ENCODE results near the gene ZNF618. TPM values are rescaled to one million over a fixed set of nuclear protein-coding genes. Genes with fewer than 3 reads are reported as not detected.

ZNF618 gene
- total and polyA plus RNA-seq, 8 donors: 1.2 to 19.8 (median 5.3) TPM

DNA sequence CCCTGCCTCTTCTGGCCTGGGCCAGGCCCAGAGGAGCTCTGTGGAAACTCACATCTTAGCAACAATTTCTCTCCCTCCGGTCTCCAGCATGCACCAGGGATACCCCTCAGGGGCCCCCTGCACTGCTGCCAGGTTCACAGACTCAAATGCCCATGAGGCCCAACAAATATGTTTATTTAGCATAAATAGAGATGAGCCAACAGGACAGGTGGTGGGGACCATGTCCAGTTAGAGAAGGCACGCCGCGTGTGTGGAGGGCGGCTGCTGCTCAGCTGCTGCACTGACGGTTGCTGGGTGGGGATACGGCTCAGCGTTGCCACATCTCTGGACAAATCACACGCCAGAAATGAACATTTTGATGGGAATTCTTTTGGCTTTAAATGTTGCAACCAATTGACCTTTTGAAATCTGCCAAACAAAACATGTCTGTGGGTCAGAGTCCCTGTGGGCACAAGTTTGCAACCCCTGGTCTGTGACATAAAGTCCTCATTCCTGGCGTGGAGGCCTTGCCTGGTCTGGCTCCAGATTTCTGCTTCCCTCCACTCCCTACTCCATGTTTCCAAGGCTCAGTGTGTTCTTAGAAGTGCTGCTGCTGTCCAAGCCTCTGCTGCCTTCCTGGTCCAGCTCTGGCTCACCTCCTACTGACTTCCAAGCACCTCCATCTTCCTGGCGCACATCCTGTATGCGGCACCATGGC lies 113.1 kb downstream of the ZNF618 start:
- intact Hi-C loops (cut with DNase I; ENCODE audit: low total_unique reads): no loop called here
- peaks cover 9 to 28% (median 26%) of the 10 kb centered on the region in 4 donors for H3K36me3 ChIP-seq
- H3K27ac ChIP-seq: peak overlapping the region in 2 of 5 donors; percentile 20 to 53
- peaks cover 10 to 44% (median 31%) of the 10 kb centered on the region in 4 donors for H3K4me1 ChIP-seq
- H3K4me3 ChIP-seq: no peak overlapping the region
- H3K27me3 ChIP-seq: no peaks in the 10 kb centered on the region
- peak in 1 of 2 donors; percentile 46 for DNase-seq
- 75 to 90% (median 88%) methylated on average over 11 to 12 of the region's 12 CpGs for WGBS, 5 donors
- TF ChIP-seq POLR2AphosphoS5 (IDR thresholded peaks at IDR 0.05) (peak; percentile 5 to 44 (median 31)), EP300 (IDR thresholded peaks at IDR 0.05) (no peak), POLR2A (IDR thresholded peaks at IDR 0.05) (no peak)
- TF ChIP-seq, protein P1, sequence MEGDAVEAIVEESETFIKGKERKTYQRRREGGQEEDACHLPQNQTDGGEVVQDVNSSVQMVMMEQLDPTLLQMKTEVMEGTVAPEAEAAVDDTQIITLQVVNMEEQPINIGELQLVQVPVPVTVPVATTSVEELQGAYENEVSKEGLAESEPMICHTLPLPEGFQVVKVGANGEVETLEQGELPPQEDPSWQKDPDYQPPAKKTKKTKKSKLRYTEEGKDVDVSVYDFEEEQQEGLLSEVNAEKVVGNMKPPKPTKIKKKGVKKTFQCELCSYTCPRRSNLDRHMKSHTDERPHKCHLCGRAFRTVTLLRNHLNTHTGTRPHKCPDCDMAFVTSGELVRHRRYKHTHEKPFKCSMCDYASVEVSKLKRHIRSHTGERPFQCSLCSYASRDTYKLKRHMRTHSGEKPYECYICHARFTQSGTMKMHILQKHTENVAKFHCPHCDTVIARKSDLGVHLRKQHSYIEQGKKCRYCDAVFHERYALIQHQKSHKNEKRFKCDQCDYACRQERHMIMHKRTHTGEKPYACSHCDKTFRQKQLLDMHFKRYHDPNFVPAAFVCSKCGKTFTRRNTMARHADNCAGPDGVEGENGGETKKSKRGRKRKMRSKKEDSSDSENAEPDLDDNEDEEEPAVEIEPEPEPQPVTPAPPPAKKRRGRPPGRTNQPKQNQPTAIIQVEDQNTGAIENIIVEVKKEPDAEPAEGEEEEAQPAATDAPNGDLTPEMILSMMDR (IDR thresholded peaks at IDR 0.05): no peak
- H3K9me3 ChIP-seq: no peaks in the 10 kb centered on the region

GRCh38 chr9:113989714-113990569 lies 113.8 kb downstream of the ZNF618 start:
- no peak overlapping the region for H3K4me3 ChIP-seq
- no peaks in the 10 kb centered on the region for H3K9me3 ChIP-seq
- H3K27me3 ChIP-seq: no peaks in the 10 kb centered on the region
- DNase-seq: no peak
- TF ChIP-seq EP300 (IDR thresholded peaks at IDR 0.05) (no peak), POLR2AphosphoS5 (IDR thresholded peaks at IDR 0.05) (no peak), POLR2A (IDR thresholded peaks at IDR 0.05) (no peak)
- TF ChIP-seq, protein P1 (IDR thresholded peaks at IDR 0.05): no peak
- H3K27ac ChIP-seq: peak overlapping the region in 1 of 5 donors; percentile 20
- H3K36me3 ChIP-seq: peaks cover 9 to 28% (median 26%) of the 10 kb centered on the region in 4 donors
- H3K4me1 ChIP-seq: peaks cover 10 to 49% (median 36%) of the 10 kb centered on the region in 4 donors
- WGBS, 5 donors: 84 to 92% (median 87%) methylated on average over 5 of the region's 5 CpGs
- intact Hi-C loops (cut with DNase I; ENCODE audit: low total_unique reads): no loop called here

GRCh38 chr9:113990570-113990907 lies 114.4 kb downstream of the ZNF618 start:
- 80 to 94% (median 85%) methylated on average over 8 of the region's 8 CpGs for WGBS, 5 donors
- Histone ChIP-seq H3K9me3 (no peaks in the 10 kb centered on the region), H3K27ac (no peak overlapping the region), H3K4me3 (no peak overlapping the region), H3K27me3 (no peaks in the 10 kb centered on the region), H3K36me3 (peaks cover 9 to 28% (median 26%) of the 10 kb centered on the region in 4 donors), H3K4me1 (peaks cover 10 to 49% (median 36%) of the 10 kb centered on the region in 4 donors)
- intact Hi-C loops (cut with DNase I; ENCODE audit: low total_unique reads): no loop called here
- TF ChIP-seq, protein P1 (IDR thresholded peaks at IDR 0.05): no peak
- TF ChIP-seq POLR2A (IDR thresholded peaks at IDR 0.05) (no peak), POLR2AphosphoS5 (IDR thresholded peaks at IDR 0.05) (no peak), EP300 (IDR thresholded peaks at IDR 0.05) (no peak)
- DNase-seq: no peak

DNA sequence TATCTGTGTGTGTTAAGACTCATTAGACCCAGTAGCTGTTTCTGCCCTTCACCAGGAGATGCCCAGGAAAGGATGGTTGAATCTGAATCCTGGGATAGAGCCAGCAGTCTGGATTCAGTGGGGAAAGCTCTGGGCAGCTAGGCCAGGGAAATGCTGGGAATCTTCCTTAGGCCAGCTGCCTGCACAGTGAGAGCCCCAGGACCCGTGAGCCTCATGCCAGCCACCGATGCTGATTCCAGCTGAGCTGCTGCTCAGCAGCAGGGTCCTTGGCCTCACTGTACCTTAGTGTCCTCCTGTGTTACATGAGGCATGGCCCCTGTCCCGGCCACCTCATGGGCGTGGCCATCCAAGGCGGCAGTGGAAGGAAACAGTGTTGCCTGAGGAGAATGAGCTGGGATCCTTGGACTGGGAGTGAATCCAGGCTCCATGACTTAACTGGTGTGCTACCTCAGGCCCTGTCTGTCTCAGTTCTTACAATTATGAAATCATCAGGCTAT lies 114.9 kb downstream of the ZNF618 start:
- intact Hi-C loops (cut with DNase I; ENCODE audit: low total_unique reads): no loop called here
- no peak for TF ChIP-seq POLR2AphosphoS5 (IDR thresholded peaks at IDR 0.05)
- no peak for TF ChIP-seq POLR2A (IDR thresholded peaks at IDR 0.05)
- TF ChIP-seq, protein P1 (IDR thresholded peaks at IDR 0.05): no peak
- H3K9me3 ChIP-seq: no peaks in the 10 kb centered on the region
- peaks cover 9 to 28% (median 26%) of the 10 kb centered on the region in 4 donors for H3K36me3 ChIP-seq
- H3K4me3 ChIP-seq: no peak overlapping the region
- peaks cover 10 to 49% (median 36%) of the 10 kb centered on the region in 4 donors for H3K4me1 ChIP-seq
- H3K27me3 ChIP-seq: no peaks in the 10 kb centered on the region
- no peak for DNase-seq
- no peak overlapping the region for H3K27ac ChIP-seq
- 72 to 91% (median 75%) methylated on average over 5 of the region's 5 CpGs for WGBS, 5 donors

Measured in stomach (tissue), 9 donors.